K562 (cell line): ENCODE data around the gene GLRX2. TPM values are rescaled to one million over a fixed set of nuclear protein-coding genes. Genes with fewer than 3 reads are reported as not detected.
A peak's percentile ranks its signal among the peaks of the same experiment; 100 is the strongest.

Source experiments
- CBX1 ChIP-seq: sonication (generic); IDR thresholded peaks from 2 replicates; pipeline ENCODE4 v1.6.1; 2016; ENCODE audit warnings: antibody characterized with exemption, low read depth, mild to moderate bottlenecking
- DACH1 ChIP-seq: fragments of 450-650 bp; IDR thresholded peaks from 2 replicates; pipeline ENCODE4 v1.6.1; 2018; ENCODE audit not compliant: partially characterized antibody
- DPF2 ChIP-seq: fragments of 450-650 bp; IDR thresholded peaks from 2 replicates; pipeline ENCODE4 v1.6.1; 2016
- ELF1 ChIP-seq: fragments of 200-800 bp; sonication (Bioruptor generic); IDR thresholded peaks from 2 replicates; pipeline ENCODE4 v1.6.1; 2016; ENCODE audit warnings: missing genetic modification characterization, missing compliant biosample characterization
- FOXK1 ChIP-seq: sonication (generic); formaldehyde crosslinking; IDR thresholded peaks from 2 replicates; pipeline ENCODE4 v1.8.0; 2022; ENCODE audit warnings: missing genetic modification reagents, mild to moderate bottlenecking, borderline replicate concordance
- HDAC2 ChIP-seq: fragments of 450-650 bp; IDR thresholded peaks from 2 replicates; pipeline ENCODE4 v1.6.1; 2016; ENCODE audit warnings: mild to moderate bottlenecking
- HNRNPLL ChIP-seq: fragments of 200-400 bp; formaldehyde crosslinking; IDR thresholded peaks from 2 replicates; pipeline ENCODE4 v1.6.1; 2017; ENCODE audit warnings: low read length, low read depth, mild to moderate bottlenecking; ENCODE audit not compliant: poor library complexity, severe bottlenecking
- MCM2 ChIP-seq: fragments of 450-650 bp; IDR thresholded peaks from 2 replicates; pipeline ENCODE4 v1.6.1; 2017; ENCODE audit warnings: low read depth, mild to moderate bottlenecking
- NBN ChIP-seq: fragments of 450-650 bp; IDR thresholded peaks from 2 replicates; pipeline ENCODE4 v1.6.1; 2016; ENCODE audit warnings: low read depth, mild to moderate bottlenecking
- POLR2H ChIP-seq: IDR thresholded peaks from 2 replicates; pipeline ENCODE4 v1.6.1; 2016; ENCODE audit warnings: missing genetic modification characterization, low read depth, mild to moderate bottlenecking, control low read depth, missing compliant biosample characterization, moderate library complexity
- SIRT6 ChIP-seq: IDR thresholded peaks from one replicate; pipeline ENCODE4 v1.6.1; 2012; ENCODE audit warnings: low read depth, mild to moderate bottlenecking, control low read depth, inconsistent platforms, low read length, moderate library complexity
- SMARCC2 ChIP-seq: fragments of 450-650 bp; IDR thresholded peaks from 2 replicates; pipeline ENCODE4 v1.6.1; 2017; ENCODE audit warnings: antibody characterized with exemption, moderate library complexity, mild to moderate bottlenecking, low read depth
- STAT5B ChIP-seq: fragments of 250-450 bp; sonication (Bioruptor Pico); IDR thresholded peaks from 2 replicates; pipeline ENCODE4 v1.8.0; 2021; ENCODE audit warnings: mild to moderate bottlenecking, inconsistent platforms
- ZKSCAN1 ChIP-seq: fragments of 150-350 bp; IDR thresholded peaks from 2 replicates; pipeline ENCODE4 v1.6.1; 2016; ENCODE audit warnings: low read depth, low read length
- ZNF431 ChIP-seq: sonication (generic); formaldehyde crosslinking; IDR thresholded peaks from 2 replicates; pipeline ENCODE4 v1.8.0; 2022; ENCODE audit warnings: mild to moderate bottlenecking, missing genetic modification reagents
- polyA plus RNA-seq, 8 experiments: library from polyadenylated mRNA; depleted of rRNA in 4 of 8; stranded (reverse) in 5 of 8; unstranded in 3 of 8; fragments of >200 nt; fragmentation: Nextera tagmentation in 2 of 8; fragmentation: Illumina TruSeq in 1 of 8; extraction: Ambion mirVana in 2 of 8; extraction: Trizol in 1 of 8; gene quantifications; 2 replicates each; pipeline versions ENCODE4 v1.2.1 to v1.2.3, GENCODE V29; 2011 to 2014; ENCODE audit warnings: inconsistent platforms in 1 of 8, missing spikeins in 1 of 8
- total RNA-seq, 7 experiments: library from RNA; depleted of rRNA in 6 of 7; stranded (reverse); fragments of >200 nt in 6 of 7; fragmentation: Illumina TruSeq in 2 of 7; extraction: Trizol in 2 of 7; gene quantifications; 2 replicates each; pipeline versions ENCODE4 v1.2.1 to v1.2.3, GENCODE V29; 2011 to 2021; ENCODE audit warnings: low replicate concordance in 1 of 7
- TF ChIP-seq, protein P1 (sequence below): sonication (generic); formaldehyde crosslinking; IDR thresholded peaks from 2 replicates; pipeline ENCODE4 v1.8.1; 2023; ENCODE audit warnings: mild to moderate bottlenecking, missing genetic modification reagents
- TF ChIP-seq, protein P2 (sequence below): sonication (generic); formaldehyde crosslinking; IDR thresholded peaks from 2 replicates; pipeline ENCODE4 v1.8.0; 2023; ENCODE audit warnings: mild to moderate bottlenecking, missing genetic modification reagents
- TF ChIP-seq, protein P3 (sequence below), 2 experiments: fragments of 450-650 bp in 1 of 2; sonication (generic) in 1 of 2; formaldehyde crosslinking; conservative IDR thresholded peaks; 2 replicates each; pipeline versions ENCODE4 v1.4.0 to v1.8.1; 2020 to 2022; ENCODE audit warnings: mild to moderate bottlenecking in 1 of 2, missing genetic modification reagents in 1 of 2
- TF ChIP-seq, protein P4 (sequence below): sonication (generic); formaldehyde crosslinking; IDR thresholded peaks from 2 replicates; pipeline ENCODE4 v1.9.0; 2022; ENCODE audit warnings: mild to moderate bottlenecking, missing genetic modification reagents
- TF ChIP-seq, protein P5 (sequence below): sonication (generic); formaldehyde crosslinking; IDR thresholded peaks from 2 replicates; pipeline ENCODE4 v1.8.0; 2022; ENCODE audit warnings: missing genetic modification reagents, mild to moderate bottlenecking, borderline replicate concordance

GLRX2 gene
- total and polyA plus RNA-seq, 9 of the 15 experiments (the other 6 are each of a cell fraction or from before 2014, with no cell fraction given): 13.3 to 82.6 (median 55.1) TPM

DNA sequence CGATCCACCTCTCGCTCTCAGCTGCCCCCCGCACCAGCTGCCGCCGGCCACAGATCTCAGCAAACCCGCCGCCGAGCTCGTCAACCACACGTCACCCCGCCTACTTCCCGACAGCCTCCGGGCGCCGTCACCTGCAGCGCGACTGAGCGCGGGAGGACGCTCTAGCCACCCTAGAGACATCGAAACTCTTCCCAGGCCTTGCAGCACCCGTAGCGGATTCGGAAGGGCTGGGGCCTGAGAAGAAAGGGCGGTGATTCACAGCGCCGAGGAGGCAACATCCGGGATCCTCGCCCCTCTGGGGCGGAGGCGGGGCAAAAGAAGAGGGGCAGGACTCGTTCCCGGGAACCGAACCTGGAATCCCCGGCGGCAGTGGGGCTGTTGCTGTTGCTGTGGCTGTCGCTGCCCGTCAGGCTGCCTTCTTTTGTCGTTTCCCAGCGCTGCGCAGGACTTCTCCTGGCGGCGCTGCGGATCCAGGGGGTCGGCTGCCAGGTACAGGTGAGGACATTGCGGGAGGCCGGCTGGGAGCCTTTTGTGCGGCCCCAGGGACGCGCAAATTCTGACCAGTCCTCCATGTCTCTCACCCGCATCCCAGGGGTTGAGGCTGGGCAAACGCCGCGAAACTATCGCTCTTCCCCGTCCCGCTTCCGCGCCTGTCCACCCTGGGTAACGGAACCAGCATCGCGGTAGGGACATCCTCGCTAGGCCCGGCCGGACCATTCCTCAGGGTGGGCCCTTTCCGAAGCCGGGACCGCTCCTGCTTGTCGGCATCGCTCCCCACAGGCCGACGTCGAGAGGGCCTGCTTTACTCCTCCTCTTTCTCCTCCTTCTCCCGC is 45.7 kb downstream of the GLRX2 start, which contains the start of the genes RO60 and UCHL5 (continued):
- TF ChIP-seq, protein P1, sequence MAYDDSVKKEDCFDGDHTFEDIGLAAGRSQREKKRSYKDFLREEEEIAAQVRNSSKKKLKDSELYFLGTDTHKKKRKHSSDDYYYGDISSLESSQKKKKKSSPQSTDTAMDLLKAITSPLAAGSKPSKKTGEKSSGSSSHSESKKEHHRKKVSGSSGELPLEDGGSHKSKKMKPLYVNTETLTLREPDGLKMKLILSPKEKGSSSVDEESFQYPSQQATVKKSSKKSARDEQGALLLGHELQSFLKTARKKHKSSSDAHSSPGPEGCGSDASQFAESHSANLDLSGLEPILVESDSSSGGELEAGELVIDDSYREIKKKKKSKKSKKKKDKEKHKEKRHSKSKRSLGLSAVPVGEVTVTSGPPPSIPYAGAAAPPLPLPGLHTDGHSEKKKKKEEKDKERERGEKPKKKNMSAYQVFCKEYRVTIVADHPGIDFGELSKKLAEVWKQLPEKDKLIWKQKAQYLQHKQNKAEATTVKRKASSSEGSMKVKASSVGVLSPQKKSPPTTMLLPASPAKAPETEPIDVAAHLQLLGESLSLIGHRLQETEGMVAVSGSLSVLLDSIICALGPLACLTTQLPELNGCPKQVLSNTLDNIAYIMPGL (CRISPR knock-in tag): peak; percentile 52; the same call in 1 of the 2 replicates
- TF ChIP-seq, protein P2, sequence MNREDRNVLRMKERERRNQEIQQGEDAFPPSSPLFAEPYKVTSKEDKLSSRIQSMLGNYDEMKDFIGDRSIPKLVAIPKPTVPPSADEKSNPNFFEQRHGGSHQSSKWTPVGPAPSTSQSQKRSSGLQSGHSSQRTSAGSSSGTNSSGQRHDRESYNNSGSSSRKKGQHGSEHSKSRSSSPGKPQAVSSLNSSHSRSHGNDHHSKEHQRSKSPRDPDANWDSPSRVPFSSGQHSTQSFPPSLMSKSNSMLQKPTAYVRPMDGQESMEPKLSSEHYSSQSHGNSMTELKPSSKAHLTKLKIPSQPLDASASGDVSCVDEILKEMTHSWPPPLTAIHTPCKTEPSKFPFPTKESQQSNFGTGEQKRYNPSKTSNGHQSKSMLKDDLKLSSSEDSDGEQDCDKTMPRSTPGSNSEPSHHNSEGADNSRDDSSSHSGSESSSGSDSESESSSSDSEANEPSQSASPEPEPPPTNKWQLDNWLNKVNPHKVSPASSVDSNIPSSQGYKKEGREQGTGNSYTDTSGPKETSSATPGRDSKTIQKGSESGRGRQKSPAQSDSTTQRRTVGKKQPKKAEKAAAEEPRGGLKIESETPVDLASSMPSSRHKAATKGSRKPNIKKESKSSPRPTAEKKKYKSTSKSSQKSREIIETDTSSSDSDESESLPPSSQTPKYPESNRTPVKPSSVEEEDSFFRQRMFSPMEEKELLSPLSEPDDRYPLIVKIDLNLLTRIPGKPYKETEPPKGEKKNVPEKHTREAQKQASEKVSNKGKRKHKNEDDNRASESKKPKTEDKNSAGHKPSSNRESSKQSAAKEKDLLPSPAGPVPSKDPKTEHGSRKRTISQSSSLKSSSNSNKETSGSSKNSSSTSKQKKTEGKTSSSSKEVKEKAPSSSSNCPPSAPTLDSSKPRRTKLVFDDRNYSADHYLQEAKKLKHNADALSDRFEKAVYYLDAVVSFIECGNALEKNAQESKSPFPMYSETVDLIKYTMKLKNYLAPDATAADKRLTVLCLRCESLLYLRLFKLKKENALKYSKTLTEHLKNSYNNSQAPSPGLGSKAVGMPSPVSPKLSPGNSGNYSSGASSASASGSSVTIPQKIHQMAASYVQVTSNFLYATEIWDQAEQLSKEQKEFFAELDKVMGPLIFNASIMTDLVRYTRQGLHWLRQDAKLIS (CRISPR knock-in tag): peak; percentile 92
- TF ChIP-seq POLR2H (tag) (peak; percentile 72), SIRT6 (no peak), ZKSCAN1 (peak; percentile 79; the same call in 1 of the 2 replicates), DACH1 (peak; percentile 73), DPF2 (peak; percentile 67; the same call in 1 of the 2 replicates), CBX1 (peak; percentile 92), NBN (peak; percentile 99), HDAC2 (peak; percentile 64), ELF1 (tag) (peak; percentile 83), STAT5B (CRISPR knock-in tag) (no peak), MCM2 (no peak), HNRNPLL (peak; percentile 66), FOXK1 (CRISPR knock-in tag) (peak; percentile 97), ZNF431 (peak; percentile 78), SMARCC2 (no peak)
- TF ChIP-seq, protein P3, sequence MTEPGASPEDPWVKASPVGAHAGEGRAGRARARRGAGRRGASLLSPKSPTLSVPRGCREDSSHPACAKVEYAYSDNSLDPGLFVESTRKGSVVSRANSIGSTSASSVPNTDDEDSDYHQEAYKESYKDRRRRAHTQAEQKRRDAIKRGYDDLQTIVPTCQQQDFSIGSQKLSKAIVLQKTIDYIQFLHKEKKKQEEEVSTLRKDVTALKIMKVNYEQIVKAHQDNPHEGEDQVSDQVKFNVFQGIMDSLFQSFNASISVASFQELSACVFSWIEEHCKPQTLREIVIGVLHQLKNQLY (CRISPR knock-in tag; conservative IDR thresholded peaks at IDR 0.05): peak in 1 of 2 experiments; percentile 63; a peak in 1 of 4 replicates
- TF ChIP-seq, protein P4, sequence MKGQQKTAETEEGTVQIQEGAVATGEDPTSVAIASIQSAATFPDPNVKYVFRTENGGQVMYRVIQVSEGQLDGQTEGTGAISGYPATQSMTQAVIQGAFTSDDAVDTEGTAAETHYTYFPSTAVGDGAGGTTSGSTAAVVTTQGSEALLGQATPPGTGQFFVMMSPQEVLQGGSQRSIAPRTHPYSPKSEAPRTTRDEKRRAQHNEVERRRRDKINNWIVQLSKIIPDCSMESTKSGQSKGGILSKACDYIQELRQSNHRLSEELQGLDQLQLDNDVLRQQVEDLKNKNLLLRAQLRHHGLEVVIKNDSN: peak; percentile 66; the same call in 1 of the 2 replicates
- TF ChIP-seq, protein P5, sequence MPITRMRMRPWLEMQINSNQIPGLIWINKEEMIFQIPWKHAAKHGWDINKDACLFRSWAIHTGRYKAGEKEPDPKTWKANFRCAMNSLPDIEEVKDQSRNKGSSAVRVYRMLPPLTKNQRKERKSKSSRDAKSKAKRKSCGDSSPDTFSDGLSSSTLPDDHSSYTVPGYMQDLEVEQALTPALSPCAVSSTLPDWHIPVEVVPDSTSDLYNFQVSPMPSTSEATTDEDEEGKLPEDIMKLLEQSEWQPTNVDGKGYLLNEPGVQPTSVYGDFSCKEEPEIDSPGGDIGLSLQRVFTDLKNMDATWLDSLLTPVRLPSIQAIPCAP (CRISPR knock-in tag): no peak
